Ovary (tissue), 3 donors: ENCODE data around the gene ITIH4.

Experiments
- CTCF ChIP-seq, 3 donors: fragments of 450-650 bp in 2 of 3; fragments of 200-600 bp in 1 of 3; IDR thresholded peaks; one replicate each; pipeline versions ENCODE4 v1.5.1 to v1.8.0; 2016 to 2022; ENCODE audit warnings: antibody characterized with exemption in 3 of 3, mild to moderate bottlenecking in 1 of 3
- EP300 ChIP-seq: sonication (generic); formaldehyde crosslinking; IDR thresholded peaks from one replicate; pipeline ENCODE4 v1.6.1; 2017; ENCODE audit warnings: antibody characterized with exemption
- POLR2A ChIP-seq: fragments of 450-650 bp; IDR thresholded peaks from one replicate; pipeline ENCODE4 v1.6.1; 2017; ENCODE audit warnings: antibody characterized with exemption, mild to moderate bottlenecking, moderate library complexity
- donor health status: DM: no; HTN: no; CAD: no.

- no peak for TF ChIP-seq CTCF (IDR thresholded peaks at IDR 0.05)
- TF ChIP-seq POLR2A: no peak
- no peak for TF ChIP-seq EP300
Measured at GRCh38 chr3:52847726-52848125, 17.3 kb upstream of the ITIH4 start.
